Measurements from ENCODE around the gene IRF4.

The IRF4 gene

GRCh38 chr6:381742-382461, 9.7 kb upstream of the IRF4 start:
- DNase-seq (ENCODE audit: low spot score), result no peak

- no peak for DNase-seq (ENCODE audit: low spot score)
Observed at GRCh38 chr6:382883-383810, 8.4 kb upstream of the IRF4 start.

- no peak for DNase-seq (ENCODE audit: low spot score)
Observed at GRCh38 chr6:383856-384255, 7.7 kb upstream of the IRF4 start.

- no peak for DNase-seq (ENCODE audit: low spot score)
Observed at GRCh38 chr6:384898-385297, 6.7 kb upstream of the IRF4 start.

GRCh38 chr6:385614-386013, 5.9 kb upstream of the IRF4 start:
- DNase-seq (ENCODE audit: low spot score), result no peak

GRCh38 chr6:386688-387266, 4.8 kb upstream of the IRF4 start:
- DNase-seq (ENCODE audit: low spot score), result no peak

GRCh38 chr6:387293-387741, 4.2 kb upstream of the IRF4 start:
- no peak for DNase-seq (ENCODE audit: low spot score)

- no peak for DNase-seq (ENCODE audit: low spot score)
Observed at GRCh38 chr6:388202-388903, 3.2 kb upstream of the IRF4 start.

- DNase-seq (ENCODE audit: low spot score), result no peak
Observed at GRCh38 chr6:389143-389542, 2.4 kb upstream of the IRF4 start.

GRCh38 chr6:389622-390021, 1.9 kb upstream of the IRF4 start:
- DNase-seq (ENCODE audit: low spot score), result no peak

GRCh38 chr6:390914-391558, 516 bp upstream of the IRF4 start:
- DNase-seq (ENCODE audit: low spot score), result no peak

GRCh38 chr6:392441-393390, 1.2 kb downstream of the IRF4 start:
- no peak for DNase-seq (ENCODE audit: low spot score)

- DNase-seq (ENCODE audit: low spot score), result no peak
Observed at GRCh38 chr6:393391-394221, 2.1 kb downstream of the IRF4 start.

GRCh38 chr6:394641-395289, 3.2 kb downstream of the IRF4 start:
- DNase-seq (ENCODE audit: low spot score), result no peak

GRCh38 chr6:395432-396125, 4.0 kb downstream of the IRF4 start:
- no peak for DNase-seq (ENCODE audit: low spot score)

- DNase-seq (ENCODE audit: low spot score), result peak; percentile 98
Observed at GRCh38 chr6:396126-396520, 4.6 kb downstream of the IRF4 start.

GRCh38 chr6:397056-397455, 5.5 kb downstream of the IRF4 start:
- no peak for DNase-seq (ENCODE audit: low spot score)

- no peak for DNase-seq (ENCODE audit: low spot score)
Observed at GRCh38 chr6:397604-398003, 6.1 kb downstream of the IRF4 start.

- DNase-seq (ENCODE audit: low spot score), result no peak
Observed at GRCh38 chr6:398065-398464, 6.5 kb downstream of the IRF4 start.
